Naive thymus-derived CD8-positive, alpha-beta T cell (primary cell): Measurements from ENCODE around the gene PRKCQ. TPM values are rescaled to one million over a fixed set of nuclear protein-coding genes. Genes with fewer than 3 reads are reported as not detected.

Source experiments
- ATAC-seq, 2 donors: fragments of 150-1000 bp; cut with Tn5 transposase in 1 of 2; sonication (Bioruptor Pico), chemical (Tn5 transposase) in 1 of 2; 1 replicate in 1 of 2; 2 replicates in 1 of 2; pipeline ENCODE4 v1.10.0; 2021; ENCODE audit warnings: mild to moderate bottlenecking in 2 of 2, moderate library complexity in 2 of 2
- POLR2A ChIA-PET: fragments of 350-600 bp; sonication (Branson Sonifier 250); formaldehyde crosslinking; loops from one replicate; lab custom pipeline; 2021; ENCODE audit warnings: antibody characterized with exemption; lab: Charles Lee
- DNase-seq, 10 donors: peaks; one replicate each; pipeline versions ENCODE4 v3.0.0 to v3.0.0-alpha.2; 2020 to 2022
- H3K27ac Mint-ChIP-seq, 10 donors: one replicate each; pipeline ENCODE4 v1.8.0; 2020 to 2022; ENCODE audit warnings: mild to moderate bottlenecking in 10 of 10, mixed read lengths in 10 of 10, moderate library complexity in 4 of 10, inconsistent platforms in 1 of 10
- H3K27me3 Mint-ChIP-seq, 5 donors: one replicate each; pipeline ENCODE4 v1.8.0; 2021 to 2022; ENCODE audit warnings: mixed read lengths in 5 of 5
- H3K36me3 Mint-ChIP-seq, 3 donors: one replicate each; pipeline ENCODE4 v1.8.0; 2020 to 2022; ENCODE audit warnings: mixed read lengths in 3 of 3, mild to moderate bottlenecking in 2 of 3, inconsistent platforms in 1 of 3
- H3K4me1 Mint-ChIP-seq, 4 donors: one replicate each; pipeline ENCODE4 v1.8.0; 2021 to 2022; ENCODE audit warnings: mixed read lengths in 4 of 4
- H3K4me3 Mint-ChIP-seq, 10 donors: one replicate each; pipeline ENCODE4 v1.8.0; 2020 to 2022; ENCODE audit warnings: mild to moderate bottlenecking in 10 of 10, mixed read lengths in 10 of 10, moderate library complexity in 6 of 10, inconsistent platforms in 1 of 10
- H3K9me3 Mint-ChIP-seq, 9 donors: one replicate each; pipeline ENCODE4 v1.8.0; 2020 to 2022; ENCODE audit warnings: mixed read lengths in 9 of 9, mild to moderate bottlenecking in 3 of 9, inconsistent platforms in 1 of 9, moderate library complexity in 1 of 9
- polyA plus RNA-seq, 3 donors: library from polyadenylated mRNA; unstranded; fragments of 300-500 nt; fragmentation: Illumina TruSeq; gene quantifications; one replicate each; pipeline ENCODE4 v1.2.3, GENCODE V29; 2021
- total RNA-seq, 8 experiments: library from RNA in 2 of 8; stranded (reverse) in 2 of 8; gene quantifications; one replicate each; pipeline ENCODE4 v1.2.3 and lab custom pipeline; 2021 to 2026

PRKCQ gene
- total and polyA plus RNA-seq, 5 experiments from 2014 or later: 30.9 to 60.0 (median 51.6) TPM

DNA sequence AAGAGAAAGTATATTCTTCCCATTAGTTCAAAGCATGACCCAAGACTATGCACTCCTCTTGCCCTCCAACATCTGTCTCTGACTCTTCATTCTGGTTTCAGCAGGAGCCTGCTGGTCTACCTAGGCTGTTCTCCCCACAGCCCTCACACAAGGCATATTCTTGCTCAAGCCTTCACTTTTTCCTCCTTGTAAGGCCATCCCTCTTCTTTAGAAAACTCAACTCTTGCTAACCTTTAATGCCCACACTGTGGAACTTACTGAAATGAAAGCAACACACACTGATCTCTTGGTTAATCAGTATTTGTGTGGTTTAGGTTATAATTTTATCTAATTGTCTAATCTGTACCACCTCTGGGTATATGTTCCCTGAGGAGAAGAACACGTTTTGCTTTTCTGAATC is 75.8 kb downstream of the PRKCQ start:
- DNase-seq: no peak

DNA sequence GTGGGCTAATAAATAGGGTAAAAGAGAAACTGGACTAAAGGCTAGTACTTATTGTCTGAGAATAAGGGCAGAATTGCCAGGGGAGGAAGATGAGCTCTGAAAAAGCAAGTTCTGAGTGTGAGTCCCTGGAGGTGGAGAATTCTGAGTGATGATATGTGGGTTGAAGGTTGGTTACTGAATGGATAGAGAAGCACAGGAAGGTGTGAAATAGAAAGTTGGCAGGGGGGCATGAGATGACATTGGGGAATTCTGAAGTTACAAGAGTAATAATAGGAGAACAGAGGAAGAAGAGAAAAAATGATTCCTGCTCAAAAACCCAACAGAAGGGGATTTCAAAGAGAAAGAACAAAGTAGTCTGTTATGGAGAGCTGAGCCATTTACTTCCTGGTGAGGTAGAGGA is 76.9 kb downstream of the PRKCQ start:
- DNase-seq (no peak), ATAC-seq (no peak)
- peaks cover 30 to 57% (median 47%) of the 10 kb centered on the region in 4 donors for H3K4me1 Mint-ChIP-seq
- POLR2A ChIA-PET: interaction anchor here (1.8 kb wide), 1 partner anchor 9 kb away, joined by 4 read pairs; no protein-coding TSS in a partner anchor
- H3K9me3 Mint-ChIP-seq: peaks cover 0 to 8% (median 0%) of the 10 kb centered on the region in 9 donors
- no peaks in the 10 kb centered on the region for H3K27me3 Mint-ChIP-seq
- peaks cover 20 to 83% (median 39%) of the 10 kb centered on the region in 3 donors for H3K36me3 Mint-ChIP-seq
- peak overlapping the region in 9 of 10 donors; percentile 18 to 84 (median 79) for H3K27ac Mint-ChIP-seq
- no peak overlapping the region for H3K4me3 Mint-ChIP-seq

More for the DNA sequence above, 75.8 kb downstream of the PRKCQ start:
- POLR2A ChIA-PET: interaction anchor here (0.7 to 1.3 kb wide), 3 partner anchors 14 to 610 kb away, joined by 3 to 4 read pairs (median 3); no protein-coding TSS in a partner anchor
- H3K9me3 Mint-ChIP-seq: no peaks in the 10 kb centered on the region
- H3K27ac Mint-ChIP-seq: peak overlapping the region in 9 of 10 donors; percentile 14 to 87 (median 56)
- peak overlapping the region in 1 of 10 donors; percentile 5 for H3K4me3 Mint-ChIP-seq
- H3K4me1 Mint-ChIP-seq: peaks cover 25 to 47% (median 40%) of the 10 kb centered on the region in 4 donors
- no peaks in the 10 kb centered on the region for H3K27me3 Mint-ChIP-seq
- H3K36me3 Mint-ChIP-seq: peaks cover 11 to 83% (median 36%) of the 10 kb centered on the region in 3 donors
- no peak for ATAC-seq

DNA sequence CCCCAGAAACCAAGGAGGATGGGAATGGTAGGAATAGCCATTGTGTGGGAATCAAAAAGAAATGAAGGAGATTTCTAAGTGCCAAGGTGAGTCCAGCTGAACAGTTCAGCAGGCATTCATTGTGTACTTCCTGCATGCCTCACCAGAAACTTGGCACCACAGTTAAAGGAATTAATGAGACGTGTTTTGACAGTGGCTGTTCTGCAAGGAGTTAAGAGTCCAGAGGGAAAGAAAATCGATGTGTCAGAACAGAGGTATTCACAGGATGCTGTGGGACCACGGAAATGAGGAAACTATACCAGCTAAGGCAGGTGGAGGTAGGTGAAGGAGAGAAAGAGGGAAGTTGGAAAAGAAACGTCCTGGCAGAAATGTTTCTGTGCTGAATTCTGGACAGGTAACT is 78.1 kb downstream of the PRKCQ start:
- DNase-seq (no peak), ATAC-seq (no peak)
- peaks cover 0 to 8% (median 0%) of the 10 kb centered on the region in 9 donors for H3K9me3 Mint-ChIP-seq
- peaks cover 30 to 54% (median 47%) of the 10 kb centered on the region in 4 donors for H3K4me1 Mint-ChIP-seq
- POLR2A ChIA-PET: no interaction called here
- H3K27me3 Mint-ChIP-seq: no peaks in the 10 kb centered on the region
- no peak overlapping the region for H3K4me3 Mint-ChIP-seq
- peak overlapping the region; percentile 18 to 86 (median 74) for H3K27ac Mint-ChIP-seq
- H3K36me3 Mint-ChIP-seq: peaks cover 20 to 72% (median 38%) of the 10 kb centered on the region in 3 donors

DNA sequence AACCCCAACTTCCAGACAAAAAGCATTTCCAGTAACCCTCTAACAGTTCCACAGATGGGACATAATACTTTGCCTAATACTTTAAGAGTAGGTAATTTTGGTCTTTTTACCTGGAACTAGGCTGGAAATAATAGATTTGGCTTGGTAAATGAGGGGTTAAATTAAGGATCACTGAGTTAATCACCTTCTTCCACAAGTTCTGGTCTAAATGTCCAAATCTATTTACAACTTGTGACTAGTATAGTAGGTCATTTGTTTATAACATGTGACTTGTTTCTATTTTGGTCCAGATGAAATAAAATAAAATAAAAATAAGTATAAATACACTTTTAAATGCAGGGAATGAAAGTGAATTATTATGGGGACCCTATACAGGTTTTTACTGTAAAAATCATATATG is 80.1 kb downstream of the PRKCQ start:
- DNase-seq (no peak), ATAC-seq (no peak)
- peaks cover 0 to 8% (median 0%) of the 10 kb centered on the region in 9 donors for H3K9me3 Mint-ChIP-seq
- peak overlapping the region in 4 of 10 donors; percentile 44 to 88 (median 74) for H3K27ac Mint-ChIP-seq
- no peaks in the 10 kb centered on the region for H3K27me3 Mint-ChIP-seq
- peaks cover 20 to 55% (median 36%) of the 10 kb centered on the region in 3 donors for H3K36me3 Mint-ChIP-seq
- POLR2A ChIA-PET: no interaction called here
- H3K4me1 Mint-ChIP-seq: peaks cover 28 to 48% (median 45%) of the 10 kb centered on the region in 4 donors
- H3K4me3 Mint-ChIP-seq: no peak overlapping the region

DNA sequence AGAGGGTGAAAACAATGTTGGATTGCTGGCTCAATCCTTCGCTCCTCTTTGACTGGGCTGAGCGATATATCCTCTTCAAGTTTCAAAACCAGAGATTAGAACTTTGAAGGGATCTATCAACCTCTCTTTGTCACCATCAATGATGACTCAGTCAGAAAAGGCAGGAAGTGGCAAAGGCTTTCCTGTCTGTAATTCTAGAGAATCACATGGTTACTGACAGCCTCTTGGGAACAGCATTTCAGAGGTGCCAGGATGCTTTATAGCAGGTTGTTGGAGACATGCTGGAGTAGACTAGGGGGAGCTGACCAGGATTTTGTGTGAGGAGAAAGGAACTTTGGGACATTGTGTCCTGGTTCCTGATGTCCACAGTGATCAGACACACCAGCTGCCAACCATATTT is 81.3 kb downstream of the PRKCQ start:
- DNase-seq (peak in 6 of 10 donors; percentile 26 to 65 (median 48)), ATAC-seq (peak; percentile 77)
- Mint-ChIP-seq H3K4me3 (peak overlapping the region; percentile 16 to 77 (median 63)), H3K27me3 (no peaks in the 10 kb centered on the region), H3K9me3 (peaks cover 0 to 8% (median 0%) of the 10 kb centered on the region in 9 donors), H3K36me3 (peaks cover 20 to 46% (median 32%) of the 10 kb centered on the region in 3 donors), H3K4me1 (peaks cover 23 to 42% (median 39%) of the 10 kb centered on the region in 4 donors), H3K27ac (peak overlapping the region in 9 of 10 donors; percentile 84 to 96 (median 93))
- POLR2A ChIA-PET: interaction anchor here (0.7 to 1.7 kb wide), 4 partner anchors 17 to 79 kb away, joined by 3 to 6 read pairs (median 4); no protein-coding TSS in a partner anchor

DNA sequence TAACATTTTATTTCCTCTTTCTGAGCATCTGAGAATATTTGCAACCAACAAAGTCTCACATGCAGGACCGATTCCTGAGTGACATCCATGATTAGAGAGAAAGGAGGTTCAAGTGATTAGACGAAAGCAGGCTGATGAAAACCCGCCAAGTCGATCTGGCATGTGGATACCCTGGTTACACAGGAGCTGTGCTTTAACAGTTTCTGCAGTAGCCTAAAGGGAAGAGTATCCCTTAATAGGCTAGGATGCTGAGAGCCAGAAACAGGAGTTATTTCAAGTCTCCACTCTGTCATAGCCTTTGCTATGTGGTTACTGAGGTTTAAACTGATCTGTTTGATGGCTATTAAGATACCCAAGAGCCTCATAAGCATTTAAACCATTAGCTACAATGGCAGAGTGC is 82.5 kb downstream of the PRKCQ start:
- Mint-ChIP-seq H3K27ac (peak overlapping the region in 4 of 10 donors; percentile 35 to 96 (median 72)), H3K9me3 (peaks cover 0 to 8% (median 0%) of the 10 kb centered on the region in 9 donors), H3K36me3 (peaks cover 20 to 36% (median 34%) of the 10 kb centered on the region in 3 donors), H3K4me3 (no peak overlapping the region), H3K27me3 (no peaks in the 10 kb centered on the region), H3K4me1 (peaks cover 20 to 38% (median 34%) of the 10 kb centered on the region in 4 donors)
- ATAC-seq: no peak
- no peak for DNase-seq
- POLR2A ChIA-PET: interaction anchor here (0.7 to 1.7 kb wide), 2 partner anchors 16 to 35 kb away, joined by 4 to 6 read pairs; no protein-coding TSS in a partner anchor

DNA sequence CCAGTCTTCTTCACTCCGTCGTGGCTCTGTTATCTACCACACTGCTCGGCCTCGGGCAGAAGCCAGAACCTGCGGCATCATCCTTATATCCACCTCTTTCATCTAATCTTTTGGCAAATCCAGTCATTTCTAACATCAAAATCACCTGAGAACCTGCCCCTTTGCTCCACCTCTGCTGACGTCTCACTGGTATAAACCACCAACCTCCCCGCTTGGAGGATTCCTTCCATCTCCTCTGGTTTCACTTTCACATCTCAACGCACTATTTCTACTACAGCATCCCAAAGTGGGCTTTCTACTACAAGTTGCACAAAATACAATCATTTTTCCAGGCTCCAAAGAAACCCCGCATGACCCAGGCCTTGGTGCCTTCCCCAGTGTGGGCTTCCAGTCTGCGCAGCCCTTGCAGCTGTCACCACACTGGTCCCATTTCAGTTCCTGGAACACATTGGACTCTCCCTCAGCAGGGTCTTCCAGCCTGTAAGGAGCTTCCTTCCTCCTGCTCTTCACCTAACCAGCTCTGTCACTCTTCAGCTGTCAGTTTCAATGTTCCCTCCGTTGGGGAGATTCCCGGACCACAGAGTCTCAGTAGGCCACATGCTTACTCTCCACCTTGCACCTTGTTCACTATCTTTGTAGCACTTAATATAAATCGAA is 85.0 kb downstream of the PRKCQ start:
- POLR2A ChIA-PET: interaction anchor here (0.9 to 1.6 kb wide), 5 partner anchors 8 to 106 kb away, joined by 3 to 7 read pairs (median 4); no protein-coding TSS in a partner anchor

DNA sequence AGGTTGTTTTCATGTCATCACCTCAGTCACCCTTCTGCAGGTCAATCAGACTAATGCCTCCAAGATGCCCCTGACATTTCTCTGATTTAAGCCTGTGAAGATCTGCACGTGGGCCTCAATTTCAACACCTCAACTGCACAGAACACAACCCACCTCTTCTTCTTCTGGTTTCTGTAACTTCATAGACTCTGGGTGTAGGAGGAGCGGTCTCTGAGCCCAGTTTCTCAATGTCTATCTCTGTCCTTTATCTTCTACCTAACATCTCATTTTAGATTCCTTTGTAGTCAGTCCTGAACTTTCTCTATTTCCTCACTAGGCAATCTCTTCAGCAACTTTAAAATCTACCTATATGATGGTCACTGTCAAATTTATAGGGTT is 85.6 kb downstream of the PRKCQ start:
- ATAC-seq (peak in 1 of 2 donors; percentile 10), DNase-seq (no peak)
- POLR2A ChIA-PET: interaction anchor here (0.9 to 1.6 kb wide), 4 partner anchors 9 to 107 kb away, joined by 3 to 7 read pairs (median 4); no protein-coding TSS in a partner anchor
- Mint-ChIP-seq H3K9me3 (peaks cover 0 to 8% (median 0%) of the 10 kb centered on the region in 9 donors), H3K27ac (no peak overlapping the region), H3K36me3 (peaks cover 9 to 33% (median 13%) of the 10 kb centered on the region in 3 donors), H3K4me1 (peaks cover 11 to 45% (median 32%) of the 10 kb centered on the region in 4 donors), H3K27me3 (no peaks in the 10 kb centered on the region), H3K4me3 (no peak overlapping the region)

More for the DNA sequence above, 85.0 kb downstream of the PRKCQ start:
- peaks cover 0 to 8% (median 0%) of the 10 kb centered on the region in 9 donors for H3K9me3 Mint-ChIP-seq
- no peaks in the 10 kb centered on the region for H3K27me3 Mint-ChIP-seq
- H3K27ac Mint-ChIP-seq: no peak overlapping the region
- H3K36me3 Mint-ChIP-seq: peaks cover 9 to 32% (median 16%) of the 10 kb centered on the region in 3 donors
- peak; percentile 75 to 84 for ATAC-seq
- no peak overlapping the region for H3K4me3 Mint-ChIP-seq
- DNase-seq: peak; percentile 15 to 76 (median 60)
- H3K4me1 Mint-ChIP-seq: peaks cover 11 to 44% (median 34%) of the 10 kb centered on the region in 4 donors

DNA sequence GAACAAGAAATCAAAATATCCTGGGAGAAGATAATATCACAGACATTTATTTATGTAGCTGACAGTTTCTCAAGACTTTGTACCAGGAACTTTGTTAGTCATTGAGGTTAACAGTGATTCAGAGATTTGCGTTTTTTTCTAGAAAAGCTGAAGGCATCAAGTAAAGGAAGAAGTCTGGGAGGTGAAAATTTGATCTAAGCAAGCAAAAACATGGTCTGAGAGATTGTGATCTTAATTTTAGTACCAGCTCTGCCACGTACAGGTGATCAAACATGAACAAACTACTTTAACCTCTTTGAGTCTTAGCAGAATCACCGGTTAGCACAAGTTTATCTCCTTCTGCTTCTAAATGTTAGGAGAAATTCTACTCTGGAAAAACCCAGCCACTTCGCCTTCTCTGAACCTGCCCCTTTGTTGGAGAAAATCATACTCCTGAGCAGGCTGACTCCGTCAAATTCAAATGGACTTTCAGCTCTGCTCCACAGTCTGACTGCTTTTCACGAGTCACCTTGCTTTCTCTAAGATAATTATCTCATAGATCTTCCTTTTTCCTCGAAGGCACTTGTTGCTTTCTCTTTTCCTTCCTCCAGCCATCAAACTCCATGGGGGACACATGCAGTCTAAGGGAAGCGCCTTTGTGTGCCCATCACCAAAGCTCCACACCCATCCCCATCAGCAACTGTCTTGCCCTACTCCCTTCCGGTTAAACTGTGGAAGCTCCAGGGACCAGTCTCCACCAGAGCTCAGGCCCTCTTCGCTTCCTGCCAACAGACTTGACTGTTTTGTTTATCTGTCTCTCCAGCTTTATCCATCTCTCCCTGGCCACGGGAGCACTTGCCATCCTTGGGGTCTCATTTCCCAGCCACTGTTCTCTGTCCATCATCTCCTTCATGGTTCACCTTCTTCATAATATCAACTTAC is 86.3 kb downstream of the PRKCQ start:
- DNase-seq: no peak
- Mint-ChIP-seq H3K4me1 (peaks cover 10 to 41% (median 26%) of the 10 kb centered on the region in 4 donors), H3K9me3 (peaks cover 0 to 3% (median 0%) of the 10 kb centered on the region in 9 donors), H3K27ac (no peak overlapping the region), H3K4me3 (peak overlapping the region in 1 of 10 donors; percentile 7), H3K36me3 (peaks cover 6 to 34% (median 8%) of the 10 kb centered on the region in 3 donors), H3K27me3 (no peaks in the 10 kb centered on the region)
- POLR2A ChIA-PET: interaction anchor here (1.0 kb wide), 2 partner anchors 9 to 95 kb away, joined by 3 to 4 read pairs; no protein-coding TSS in a partner anchor
- peak in 1 of 2 donors; percentile 34 for ATAC-seq

DNA sequence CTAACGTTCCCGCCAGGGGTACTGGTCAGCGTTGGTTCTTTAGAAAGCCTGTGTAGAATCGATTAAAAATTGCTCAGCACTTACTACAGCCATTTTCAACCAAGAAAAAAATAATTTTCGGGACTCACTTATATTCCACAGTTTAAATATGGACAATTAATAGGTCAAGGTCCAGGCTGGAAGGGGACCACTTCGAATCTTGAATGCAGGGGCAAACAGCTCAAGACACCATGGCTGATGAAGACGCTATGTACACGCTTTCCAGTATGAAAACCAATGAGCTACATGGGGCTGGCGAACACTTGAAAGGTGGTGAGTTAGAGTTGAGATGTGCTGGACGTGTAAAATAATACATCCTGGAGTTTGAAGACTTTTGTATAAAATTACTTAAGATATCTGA is 87.2 kb downstream of the PRKCQ start:
- Mint-ChIP-seq H3K27ac (peak overlapping the region in 6 of 10 donors; percentile 38 to 97 (median 52)), H3K27me3 (no peaks in the 10 kb centered on the region), H3K36me3 (peaks cover 0 to 30% (median 3%) of the 10 kb centered on the region in 3 donors), H3K9me3 (no peaks in the 10 kb centered on the region), H3K4me1 (peaks cover 4 to 34% (median 18%) of the 10 kb centered on the region in 4 donors), H3K4me3 (peak overlapping the region in 3 of 10 donors; percentile 61 to 93 (median 92))
- POLR2A ChIA-PET: interaction anchor here (1.0 kb wide), 1 partner anchor 96 kb away, joined by 3 read pairs; no protein-coding TSS in a partner anchor
- DNase-seq (no peak), ATAC-seq (no peak)

DNA sequence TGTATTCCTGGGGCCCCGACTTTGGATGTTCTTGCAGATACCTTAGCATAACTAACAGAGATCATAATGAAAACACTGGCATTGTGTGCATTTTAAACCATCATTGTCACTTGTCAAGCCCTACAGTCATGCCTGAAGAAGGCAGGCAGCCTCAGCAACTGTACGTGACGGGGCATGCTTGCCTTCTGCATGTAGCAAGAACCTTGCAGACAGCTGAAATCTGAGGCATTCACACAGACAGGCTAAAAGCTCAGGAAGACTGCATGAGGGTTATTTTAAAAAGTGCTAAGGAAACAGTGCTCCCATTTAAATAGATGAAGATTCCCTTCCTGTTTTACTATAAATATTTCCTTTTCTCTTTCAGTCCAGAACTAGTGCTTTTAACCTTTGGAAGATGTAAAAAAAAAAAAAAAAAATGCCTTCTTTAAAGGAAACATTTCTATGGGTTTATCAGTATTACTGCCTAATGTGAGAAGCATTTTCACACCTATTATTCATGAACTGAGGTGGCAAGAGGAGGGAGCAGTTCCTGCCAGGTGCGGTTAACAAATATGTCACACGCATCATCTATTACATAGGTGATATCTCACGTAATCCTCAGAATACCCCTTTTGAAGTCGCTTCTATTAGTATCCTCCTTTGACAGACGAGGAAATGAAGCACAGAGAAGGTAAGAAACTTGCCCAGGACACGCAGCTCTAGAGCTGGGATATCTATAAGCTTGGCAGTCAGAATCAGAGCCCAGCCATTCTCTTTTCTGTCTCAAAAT is 88.1 kb downstream of the PRKCQ start:
- ATAC-seq (peak; percentile 33 to 66), DNase-seq (peak in 4 of 10 donors; percentile 27 to 39 (median 34))
- H3K4me3 Mint-ChIP-seq: peak overlapping the region in 9 of 10 donors; percentile 39 to 93 (median 64)
- no peaks in the 10 kb centered on the region for H3K27me3 Mint-ChIP-seq
- POLR2A ChIA-PET: interaction anchor here (0.7 kb wide), 3 partner anchors 19 to 365 kb away, joined by 3 to 4 read pairs (median 4); no protein-coding TSS in a partner anchor
- H3K4me1 Mint-ChIP-seq: peaks cover 4 to 33% (median 17%) of the 10 kb centered on the region in 4 donors
- H3K36me3 Mint-ChIP-seq: peaks cover 0 to 32% (median 10%) of the 10 kb centered on the region in 3 donors
- H3K27ac Mint-ChIP-seq: peak overlapping the region in 8 of 10 donors; percentile 57 to 97 (median 92)
- no peaks in the 10 kb centered on the region for H3K9me3 Mint-ChIP-seq
